ENCODE data around the gene GRIA4.

GRIA4 gene

GRCh38 chr11:105609832-105610781, at the start of gene GRIA4:
TSS of gene GRIA4 (plus strand) at chr11:105610073. CDS start at chr11:105610998, 925 bp downstream.
- POLR2A ChIA-PET: no interaction called here
- DNase-seq (ENCODE audit: extremely low spot score): no peak
- CTCF ChIA-PET: no interaction called here
- TF ChIP-seq, protein P1, sequence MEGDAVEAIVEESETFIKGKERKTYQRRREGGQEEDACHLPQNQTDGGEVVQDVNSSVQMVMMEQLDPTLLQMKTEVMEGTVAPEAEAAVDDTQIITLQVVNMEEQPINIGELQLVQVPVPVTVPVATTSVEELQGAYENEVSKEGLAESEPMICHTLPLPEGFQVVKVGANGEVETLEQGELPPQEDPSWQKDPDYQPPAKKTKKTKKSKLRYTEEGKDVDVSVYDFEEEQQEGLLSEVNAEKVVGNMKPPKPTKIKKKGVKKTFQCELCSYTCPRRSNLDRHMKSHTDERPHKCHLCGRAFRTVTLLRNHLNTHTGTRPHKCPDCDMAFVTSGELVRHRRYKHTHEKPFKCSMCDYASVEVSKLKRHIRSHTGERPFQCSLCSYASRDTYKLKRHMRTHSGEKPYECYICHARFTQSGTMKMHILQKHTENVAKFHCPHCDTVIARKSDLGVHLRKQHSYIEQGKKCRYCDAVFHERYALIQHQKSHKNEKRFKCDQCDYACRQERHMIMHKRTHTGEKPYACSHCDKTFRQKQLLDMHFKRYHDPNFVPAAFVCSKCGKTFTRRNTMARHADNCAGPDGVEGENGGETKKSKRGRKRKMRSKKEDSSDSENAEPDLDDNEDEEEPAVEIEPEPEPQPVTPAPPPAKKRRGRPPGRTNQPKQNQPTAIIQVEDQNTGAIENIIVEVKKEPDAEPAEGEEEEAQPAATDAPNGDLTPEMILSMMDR (IDR thresholded peaks at IDR 0.05; ENCODE audit: control extremely low read depth, extremely low read depth, low read depth, missing control alignments): no peak

GRCh38 chr11:105573091-105573490, 36.8 kb upstream of the GRIA4 start:
- CTCF ChIA-PET: no interaction called here
- POLR2A ChIA-PET: no interaction called here
- TF ChIP-seq, protein P1 (IDR thresholded peaks at IDR 0.05; ENCODE audit: control extremely low read depth, extremely low read depth, low read depth, missing control alignments): no peak
- DNase-seq (ENCODE audit: extremely low spot score): no peak

- DNase-seq (ENCODE audit: extremely low spot score): no peak
- POLR2A ChIA-PET: no interaction called here
- CTCF ChIA-PET: no interaction called here
- TF ChIP-seq, protein P1 (IDR thresholded peaks at IDR 0.05; ENCODE audit: control extremely low read depth, extremely low read depth, low read depth, missing control alignments): no peak
Observed at GRCh38 chr11:105574974-105575373, 34.9 kb upstream of the GRIA4 start.

- POLR2A ChIA-PET: no interaction called here
- no peak for DNase-seq (ENCODE audit: extremely low spot score)
- CTCF ChIA-PET: no interaction called here
- TF ChIP-seq, protein P1 (IDR thresholded peaks at IDR 0.05; ENCODE audit: control extremely low read depth, extremely low read depth, low read depth, missing control alignments): no peak
Observed at GRCh38 chr11:105577641-105578040, 32.2 kb upstream of the GRIA4 start.

DNA sequence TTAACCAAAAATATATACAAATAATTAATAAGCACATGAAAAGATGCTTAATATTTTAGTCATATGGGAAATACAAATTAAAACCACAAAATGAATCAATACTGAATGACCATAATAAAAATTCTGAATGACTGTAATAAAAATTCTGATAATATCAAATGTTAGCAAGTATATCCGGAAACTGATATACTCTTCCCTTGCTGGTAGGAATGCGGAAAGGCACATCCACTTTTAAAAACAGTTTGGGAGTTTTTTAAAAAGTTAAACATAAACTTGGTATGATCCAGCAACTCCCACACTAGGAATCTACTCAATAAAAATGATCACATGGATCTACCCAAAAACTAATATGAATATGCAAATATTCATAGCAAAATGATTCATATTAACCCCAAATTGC, 30.8 kb upstream of the GRIA4 start:
- TF ChIP-seq, protein P1 (IDR thresholded peaks at IDR 0.05; ENCODE audit: control extremely low read depth, extremely low read depth, low read depth, missing control alignments): no peak
- CTCF ChIA-PET: no interaction called here
- POLR2A ChIA-PET: no interaction called here
- DNase-seq (ENCODE audit: extremely low spot score): no peak

DNA sequence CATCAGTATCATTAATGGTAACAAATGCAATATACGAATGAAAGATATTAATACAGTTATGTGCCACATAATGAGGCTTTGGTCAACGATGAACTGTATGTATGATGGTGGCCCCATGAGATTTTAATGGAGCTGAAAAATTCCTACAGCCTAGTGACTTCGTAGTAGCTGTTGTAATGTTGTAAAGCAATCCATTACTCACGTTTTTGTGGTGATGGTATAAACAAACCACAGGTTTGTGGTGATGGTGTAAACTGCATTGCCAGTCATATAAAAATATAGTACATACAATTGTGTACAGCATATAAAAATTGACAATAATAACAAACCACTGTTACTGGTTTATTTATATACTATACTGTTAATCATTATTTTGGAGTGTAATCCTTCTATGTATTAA, 27.4 kb upstream of the GRIA4 start:
- ChIA-PET POLR2A (no interaction called here), CTCF (interaction anchor here (1.7 kb wide), 1 partner anchor 12 kb away, joined by 4 read pairs; no protein-coding TSS in a partner anchor)
- TF ChIP-seq, protein P1 (IDR thresholded peaks at IDR 0.05; ENCODE audit: control extremely low read depth, extremely low read depth, low read depth, missing control alignments): no peak
- DNase-seq (ENCODE audit: extremely low spot score): no peak

Measured in GM10248 (cell line).